HepG2 (cell line): Measurements from ENCODE around the gene B3GNT9. TPM values are rescaled to one million over a fixed set of nuclear protein-coding genes. Genes with fewer than 3 reads are reported as not detected.

ENCODE experiments used
- ATAD3A ChIP-seq: sonication (generic); formaldehyde crosslinking; IDR thresholded peaks from 2 replicates; pipeline ENCODE4 v1.4.0; 2020; ENCODE audit warnings: missing genetic modification reagents
- CCDC6 ChIP-seq: sonication (generic); formaldehyde crosslinking; IDR thresholded peaks from 2 replicates; pipeline ENCODE4 v1.8.1; 2022; ENCODE audit warnings: mild to moderate bottlenecking, missing genetic modification reagents, moderate library complexity
- ETV6 ChIP-seq: sonication (generic); formaldehyde crosslinking; conservative IDR thresholded peaks from 2 replicates; pipeline ENCODE4 v1.4.0; 2020; ENCODE audit warnings: missing genetic modification reagents
- KDM5A ChIP-seq: fragments of 200-600 bp; sonication (generic); IDR thresholded peaks from 2 replicates; pipeline ENCODE4 v1.7.0; 2018; ENCODE audit warnings: antibody characterized with exemption, mild to moderate bottlenecking, low read length, borderline replicate concordance
- KLF11 ChIP-seq: IDR thresholded peaks from 2 replicates; pipeline ENCODE4 v1.6.1; 2016; ENCODE audit warnings: missing compliant biosample characterization
- KLF9 ChIP-seq: IDR thresholded peaks from 2 replicates; pipeline ENCODE4 v1.6.1; 2016; ENCODE audit warnings: low read depth
- KMT2A ChIP-seq: sonication (generic); formaldehyde crosslinking; IDR thresholded peaks from 2 replicates; pipeline ENCODE4 v1.4.0; 2020; ENCODE audit warnings: missing genetic modification reagents
- MED13 ChIP-seq: sonication (generic); formaldehyde crosslinking; IDR thresholded peaks from 2 replicates; pipeline ENCODE4 v1.5.0; 2020; ENCODE audit warnings: missing genetic modification reagents
- MIER3 ChIP-seq: IDR thresholded peaks from 2 replicates; pipeline ENCODE4 v1.6.1; 2016; ENCODE audit warnings: missing compliant biosample characterization, borderline replicate concordance
- MYC ChIP-seq: sonication (generic); formaldehyde crosslinking; IDR thresholded peaks from 2 replicates; pipeline ENCODE4 v1.9.0; 2021; ENCODE audit warnings: missing genetic modification reagents, borderline replicate concordance
- ONECUT2 ChIP-seq: sonication (generic); formaldehyde crosslinking; IDR thresholded peaks from 2 replicates; pipeline ENCODE4 v1.4.0; 2020; ENCODE audit warnings: missing genetic modification reagents
- PCBP1 ChIP-seq: fragments of 200-400 bp; formaldehyde crosslinking; IDR thresholded peaks from 2 replicates; pipeline ENCODE4 v1.6.1; 2017; ENCODE audit warnings: mild to moderate bottlenecking, low read depth, low read length, borderline replicate concordance
- POGK ChIP-seq: sonication (generic); formaldehyde crosslinking; conservative IDR thresholded peaks from 2 replicates; pipeline ENCODE4 v1.8.0; 2022; ENCODE audit warnings: mild to moderate bottlenecking, moderate library complexity, missing genetic modification reagents
- SMAD1 ChIP-seq: sonication (generic); formaldehyde crosslinking; IDR thresholded peaks from 2 replicates; pipeline ENCODE4 v1.4.0; 2020; ENCODE audit warnings: missing genetic modification reagents, low read depth, mild to moderate bottlenecking, borderline replicate concordance
- SP5 ChIP-seq: IDR thresholded peaks from 2 replicates; pipeline ENCODE4 v1.6.1; 2016; ENCODE audit warnings: low read depth, borderline replicate concordance
- ZBTB39 ChIP-seq: sonication (generic); formaldehyde crosslinking; IDR thresholded peaks from 2 replicates; pipeline ENCODE4 v1.5.0; 2020; ENCODE audit warnings: missing genetic modification reagents
- ZBTB7A ChIP-seq: sonication (generic); formaldehyde crosslinking; IDR thresholded peaks from 2 replicates; pipeline ENCODE4 v1.8.0; 2022; ENCODE audit warnings: mild to moderate bottlenecking, missing genetic modification reagents
- ZBTB7B ChIP-seq: sonication (generic); formaldehyde crosslinking; IDR thresholded peaks from 2 replicates; pipeline ENCODE4 v1.4.0; 2020; ENCODE audit warnings: missing genetic modification reagents
- ZNF256 ChIP-seq: sonication (generic); formaldehyde crosslinking; conservative IDR thresholded peaks from 2 replicates; pipeline ENCODE4 v1.4.0; 2020; ENCODE audit warnings: missing genetic modification reagents
- ZNF263 ChIP-seq: sonication (generic); formaldehyde crosslinking; IDR thresholded peaks from 2 replicates; pipeline ENCODE4 v1.4.0; 2020; ENCODE audit warnings: missing genetic modification reagents
- ZNF337 ChIP-seq: sonication (generic); formaldehyde crosslinking; IDR thresholded peaks from 2 replicates; pipeline ENCODE4 v1.5.1; 2020; ENCODE audit warnings: missing genetic modification reagents, low read depth, mild to moderate bottlenecking, borderline replicate concordance
- ZNF550 ChIP-seq: sonication (generic); formaldehyde crosslinking; IDR thresholded peaks from 2 replicates; pipeline ENCODE4 v1.4.0; 2020; ENCODE audit warnings: mild to moderate bottlenecking, missing genetic modification reagents, borderline replicate concordance
- ZNF577 ChIP-seq: sonication (generic); formaldehyde crosslinking; IDR thresholded peaks from 2 replicates; pipeline ENCODE4 v1.4.0; 2020; ENCODE audit warnings: mild to moderate bottlenecking, low read depth, missing genetic modification reagents, borderline replicate concordance
- ZNF605 ChIP-seq: sonication (generic); formaldehyde crosslinking; IDR thresholded peaks from 2 replicates; pipeline ENCODE4 v1.8.0; 2022; ENCODE audit warnings: mild to moderate bottlenecking, missing genetic modification reagents
- ZNF670 ChIP-seq: sonication (generic); formaldehyde crosslinking; IDR thresholded peaks from 2 replicates; pipeline ENCODE4 v1.8.0; 2022; ENCODE audit warnings: mild to moderate bottlenecking, missing genetic modification reagents, borderline replicate concordance
- ZNF775 ChIP-seq: sonication (generic); formaldehyde crosslinking; IDR thresholded peaks from 2 replicates; pipeline ENCODE4 v1.4.0; 2020; ENCODE audit warnings: missing genetic modification reagents, mild to moderate bottlenecking, moderate library complexity, borderline replicate concordance
- polyA plus RNA-seq, 8 experiments: library from polyadenylated mRNA; depleted of rRNA in 3 of 8; stranded (reverse) in 7 of 8; unstranded in 1 of 8; fragments of >200 nt; fragmentation: Illumina TruSeq in 4 of 8; extraction: Trizol in 4 of 8; gene quantifications; 2 replicates each; pipeline versions ENCODE4 v1.2.1 to v1.2.3, GENCODE V29; 2011 to 2016; ENCODE audit warnings: low read depth in 4 of 8, missing spikeins in 1 of 8, mixed read lengths in 1 of 8; ENCODE audit not compliant: insufficient read depth in 1 of 8
- total RNA-seq, 5 experiments: library from RNA; depleted of rRNA; stranded (reverse); fragments of >200 nt; fragmentation: Illumina TruSeq; extraction: Trizol; gene quantifications; 2 replicates each; pipeline ENCODE4 v1.2.3, GENCODE V29; 2016; ENCODE audit warnings: low read depth in 1 of 5

Gene B3GNT9
- total and polyA plus RNA-seq, 2 of the 13 experiments (the other 11 are each of a cell fraction or from before 2014, with no cell fraction given) = 1.5 to 3.1 TPM

GRCh38 chr16:67158637-67159600, 8.1 kb upstream of the B3GNT9 start (continued):
- peak; percentile 27; the same call in 1 of the 2 replicates for TF ChIP-seq MED13 (CRISPR knock-in tag)
- TF ChIP-seq ZBTB7A (CRISPR knock-in tag) = 0 out of 2 replicates have a peak, but pooled peaks have one; percentile 43
- TF ChIP-seq ZBTB39 (CRISPR knock-in tag) = peak; percentile 2; the same call in 1 of the 2 replicates
- no peak for TF ChIP-seq CCDC6
- TF ChIP-seq ZNF605 = no peak
- TF ChIP-seq ONECUT2 (CRISPR knock-in tag) = no peak
- TF ChIP-seq ZNF670 = no peak
- TF ChIP-seq KMT2A (CRISPR knock-in tag) = no peak
- TF ChIP-seq MIER3 (CRISPR knock-in tag) = 0 out of 2 replicates have a peak, but pooled peaks have one; percentile 8
- TF ChIP-seq ETV6 = no peak
- 0 out of 2 replicates have a peak, but pooled peaks have one; percentile 79 for TF ChIP-seq PCBP1
- TF ChIP-seq ZNF337 = no peak
- no peak for TF ChIP-seq ZNF775 (CRISPR knock-in tag)
- TF ChIP-seq ZNF263 (CRISPR knock-in tag) = peak; percentile 17; the same call in 1 of the 2 replicates
- TF ChIP-seq ZNF577 (CRISPR knock-in tag) = no peak
- peak; percentile 93 for TF ChIP-seq KLF9 (CRISPR knock-in tag)
- peak; percentile 18; the same call in 1 of the 2 replicates for TF ChIP-seq ZBTB7B (CRISPR knock-in tag)
- TF ChIP-seq MYC (CRISPR knock-in tag) = 0 out of 2 replicates have a peak, but pooled peaks have one; percentile 1
- TF ChIP-seq ATAD3A = no peak
- TF ChIP-seq POGK = no peak
- TF ChIP-seq ZNF550 = peak; percentile 50; the same call in 1 of the 2 replicates
- TF ChIP-seq SP5 (CRISPR knock-in tag) = peak; percentile 25; the same call in 1 of the 2 replicates
- no peak for TF ChIP-seq ZNF256 (CRISPR knock-in tag)
- 0 out of 2 replicates have a peak, but pooled peaks have one; percentile 18 for TF ChIP-seq SMAD1
- TF ChIP-seq KDM5A = no peak
- no peak for TF ChIP-seq KLF11 (CRISPR knock-in tag)
